Left lung (tissue), 10 donors: ENCODE data around the gene RESF1. TPM values are rescaled to one million over a fixed set of nuclear protein-coding genes. Genes with fewer than 3 reads are reported as not detected.

Experiments used
- ATAC-seq: fragments of 200-7000 bp; cut with Tn5 transposase; one replicate; pipeline ENCODE4 v1.9.1; 2020; ENCODE audit warnings: moderate library complexity
- DNase-seq, 4 donors: peaks; one replicate each; pipeline ENCODE4 v3.0.0-alpha.2; 2013 to 2020
- H3K27ac ChIP-seq, 2 donors: fragments of 200-600 bp; sonication (generic) in 1 of 2; one replicate each; pipeline versions ENCODE4 v1.5.0 to v1.8.0; 2020 to 2021
- H3K27me3 ChIP-seq, 2 donors: fragments of 200-600 bp; sonication (generic) in 1 of 2; one replicate each; pipeline versions ENCODE4 v1.5.0 to v1.8.0; 2020 to 2021
- H3K36me3 ChIP-seq, 2 donors: fragments of 200-600 bp; sonication (generic) in 1 of 2; one replicate each; pipeline versions ENCODE4 v1.5.0 to v1.8.0; 2020 to 2021
- H3K4me1 ChIP-seq, 2 donors: fragments of 200-600 bp; one replicate each; pipeline ENCODE4 v1.8.0; 2021
- H3K4me3 ChIP-seq, 2 donors: fragments of 200-600 bp; sonication (generic) in 1 of 2; one replicate each; pipeline versions ENCODE4 v1.5.0 to v1.8.0; 2020 to 2021; ENCODE audit warnings: mild to moderate bottlenecking in 1 of 2
- H3K9me3 ChIP-seq, 2 donors: fragments of 200-600 bp; sonication (generic) in 1 of 2; one replicate each; pipeline versions ENCODE4 v1.5.0 to v1.8.0; 2020 to 2021
- intact Hi-C, 2 donors: fragments of 100-400 bp; cut with DNase I; formaldehyde crosslinking; loops; one replicate each; pipeline versions ENCODE4 v1.11.2 to v1.14.2; 2022
- polyA plus RNA-seq, 6 donors: library from polyadenylated mRNA; unstranded; fragments of 120-200 nt; gene quantifications; one replicate each; pipeline ENCODE4 v1.2.1, GENCODE V29; 2013; ENCODE audit not compliant: insufficient read length in 6 of 6
- total RNA-seq, 2 donors: library from RNA; stranded (reverse); fragmentation: NEBNext Ultra II Directional; extraction: Animal tissue kit (Norgen Biotek cat#: 25700); gene quantifications; one replicate each; pipeline ENCODE4 v1.2.1, GENCODE V29; 2021
- TF ChIP-seq, protein P1 (sequence below), 2 donors: fragments of 200-600 bp; sonication (generic) in 1 of 2; IDR thresholded peaks; one replicate each; pipeline versions ENCODE4 v1.5.0 to v1.8.0; 2021; ENCODE audit warnings: antibody characterized with exemption in 2 of 2
- donor health status: DM: no; HTN: yes; CAD: no.
- donor health status: DM: no; HTN: no; CAD: no.

Gene RESF1
- total and polyA plus RNA-seq, 8 donors, result 32.6 to 137 (median 42.9) TPM

DNA sequence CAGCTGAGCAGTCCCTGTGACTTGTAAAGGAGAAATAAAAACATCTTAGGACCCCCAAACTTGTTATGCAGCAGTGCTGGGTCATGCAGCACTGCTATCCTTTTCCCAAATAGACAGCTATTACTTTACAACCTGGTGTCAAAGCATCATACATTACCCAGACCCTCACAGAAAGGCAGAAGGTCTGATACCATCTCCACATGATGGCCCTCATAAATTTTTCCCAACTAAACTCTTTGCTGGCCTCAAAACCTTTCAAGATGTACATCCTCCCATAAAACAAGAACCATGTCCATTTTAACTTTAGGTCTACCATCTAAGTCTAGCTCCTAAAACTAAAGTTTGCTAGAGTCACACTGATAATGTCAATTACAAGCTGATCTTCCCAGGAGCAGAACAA, 8.7 kb upstream of the RESF1 start:
- H3K27me3 ChIP-seq, result no peaks in the 10 kb centered on the region
- DNase-seq (no peak), ATAC-seq (no peak)
- H3K9me3 ChIP-seq, result peaks cover 0 to 20% of the 10 kb centered on the region in 2 donors
- no peak overlapping the region for H3K27ac ChIP-seq
- no peaks in the 10 kb centered on the region for H3K36me3 ChIP-seq
- intact Hi-C loops, result no loop called here
- H3K4me3 ChIP-seq, result no peak overlapping the region
- peaks cover 0 to 2% of the 10 kb centered on the region in 2 donors for H3K4me1 ChIP-seq
- TF ChIP-seq, protein P1, sequence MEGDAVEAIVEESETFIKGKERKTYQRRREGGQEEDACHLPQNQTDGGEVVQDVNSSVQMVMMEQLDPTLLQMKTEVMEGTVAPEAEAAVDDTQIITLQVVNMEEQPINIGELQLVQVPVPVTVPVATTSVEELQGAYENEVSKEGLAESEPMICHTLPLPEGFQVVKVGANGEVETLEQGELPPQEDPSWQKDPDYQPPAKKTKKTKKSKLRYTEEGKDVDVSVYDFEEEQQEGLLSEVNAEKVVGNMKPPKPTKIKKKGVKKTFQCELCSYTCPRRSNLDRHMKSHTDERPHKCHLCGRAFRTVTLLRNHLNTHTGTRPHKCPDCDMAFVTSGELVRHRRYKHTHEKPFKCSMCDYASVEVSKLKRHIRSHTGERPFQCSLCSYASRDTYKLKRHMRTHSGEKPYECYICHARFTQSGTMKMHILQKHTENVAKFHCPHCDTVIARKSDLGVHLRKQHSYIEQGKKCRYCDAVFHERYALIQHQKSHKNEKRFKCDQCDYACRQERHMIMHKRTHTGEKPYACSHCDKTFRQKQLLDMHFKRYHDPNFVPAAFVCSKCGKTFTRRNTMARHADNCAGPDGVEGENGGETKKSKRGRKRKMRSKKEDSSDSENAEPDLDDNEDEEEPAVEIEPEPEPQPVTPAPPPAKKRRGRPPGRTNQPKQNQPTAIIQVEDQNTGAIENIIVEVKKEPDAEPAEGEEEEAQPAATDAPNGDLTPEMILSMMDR (IDR thresholded peaks at IDR 0.05), result no peak

DNA sequence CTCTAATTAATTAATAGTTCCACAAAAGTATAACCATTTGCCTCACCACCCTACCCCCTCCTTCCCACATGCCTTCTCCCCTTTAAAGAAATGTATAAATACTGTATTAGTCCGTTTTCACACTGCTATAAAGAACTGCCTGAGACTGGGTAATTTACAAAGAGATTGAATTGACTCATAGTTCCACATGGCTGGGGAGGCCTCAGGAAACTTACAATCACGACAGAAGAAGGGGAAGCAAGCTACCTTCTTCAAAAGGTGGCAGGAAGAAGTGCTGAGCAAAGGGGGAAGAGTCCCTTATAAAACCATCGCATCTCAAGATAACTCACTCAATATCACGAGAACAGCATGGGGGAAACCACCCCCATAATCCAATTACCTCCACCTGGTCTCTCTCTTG, 8.2 kb upstream of the RESF1 start:
- no peak for DNase-seq
- peaks cover 0 to 5% of the 10 kb centered on the region in 2 donors for H3K4me1 ChIP-seq
- ATAC-seq, result no peak
- H3K36me3 ChIP-seq, result no peaks in the 10 kb centered on the region
- intact Hi-C loops, result no loop called here
- H3K4me3 ChIP-seq, result no peak overlapping the region
- TF ChIP-seq, protein P1 (IDR thresholded peaks at IDR 0.05), result no peak
- H3K27ac ChIP-seq, result no peak overlapping the region
- H3K27me3 ChIP-seq, result no peaks in the 10 kb centered on the region
- H3K9me3 ChIP-seq, result peaks cover 0 to 18% of the 10 kb centered on the region in 2 donors

DNA sequence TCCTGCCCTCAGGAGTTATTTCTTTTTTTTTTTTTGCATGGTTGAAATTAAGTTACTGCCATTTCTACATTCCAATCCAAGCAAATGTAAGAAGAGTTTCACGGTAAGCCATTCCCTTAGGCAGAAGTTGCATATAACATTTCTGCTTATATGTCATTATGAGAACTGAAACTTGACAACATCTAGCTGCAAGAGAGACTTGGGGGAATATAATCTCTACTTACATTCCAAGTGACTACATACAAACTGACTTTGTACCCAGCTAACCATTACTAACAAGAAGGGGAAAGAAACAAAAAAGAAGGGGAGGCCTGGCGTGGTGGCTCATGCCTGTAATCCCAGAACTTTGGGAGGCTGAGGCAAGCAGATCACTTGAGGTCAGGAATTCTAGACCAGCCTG, 7.3 kb upstream of the RESF1 start:
- no peak for DNase-seq
- H3K27ac ChIP-seq, result no peak overlapping the region
- H3K4me3 ChIP-seq, result no peak overlapping the region
- no peak for ATAC-seq
- H3K36me3 ChIP-seq, result no peaks in the 10 kb centered on the region
- TF ChIP-seq, protein P1 (IDR thresholded peaks at IDR 0.05), result no peak
- intact Hi-C loops, result no loop called here
- peaks cover 0 to 18% of the 10 kb centered on the region in 2 donors for H3K9me3 ChIP-seq
- no peaks in the 10 kb centered on the region for H3K27me3 ChIP-seq
- H3K4me1 ChIP-seq, result peaks cover 0 to 6% of the 10 kb centered on the region in 2 donors

DNA sequence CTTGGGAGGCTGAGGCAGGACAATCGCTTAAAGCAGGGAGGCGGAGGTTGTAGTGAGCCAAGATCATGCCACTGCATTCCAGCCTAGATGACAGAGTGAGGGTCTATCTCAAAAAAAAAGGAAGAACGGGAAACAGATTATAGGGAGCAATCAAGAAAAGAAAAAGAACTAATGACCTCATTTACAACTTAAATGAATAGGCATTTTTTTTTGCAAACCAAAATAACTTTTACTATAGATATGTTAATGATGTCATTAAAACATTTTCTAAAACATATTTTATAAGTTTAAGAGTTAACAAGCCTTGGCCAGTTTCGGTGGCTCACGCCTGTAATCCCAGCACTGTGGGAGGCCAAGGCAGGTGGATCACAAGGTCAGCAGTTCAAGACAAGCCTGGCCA, 6.8 kb upstream of the RESF1 start:
- no peak for DNase-seq
- H3K4me3 ChIP-seq, result no peak overlapping the region
- H3K4me1 ChIP-seq, result peaks cover 0 to 10% of the 10 kb centered on the region in 2 donors
- no peaks in the 10 kb centered on the region for H3K27me3 ChIP-seq
- no peaks in the 10 kb centered on the region for H3K36me3 ChIP-seq
- ATAC-seq, result no peak
- H3K9me3 ChIP-seq, result peaks cover 0 to 18% of the 10 kb centered on the region in 2 donors
- intact Hi-C loops, result no loop called here
- TF ChIP-seq, protein P1 (IDR thresholded peaks at IDR 0.05), result no peak
- H3K27ac ChIP-seq, result no peak overlapping the region

DNA sequence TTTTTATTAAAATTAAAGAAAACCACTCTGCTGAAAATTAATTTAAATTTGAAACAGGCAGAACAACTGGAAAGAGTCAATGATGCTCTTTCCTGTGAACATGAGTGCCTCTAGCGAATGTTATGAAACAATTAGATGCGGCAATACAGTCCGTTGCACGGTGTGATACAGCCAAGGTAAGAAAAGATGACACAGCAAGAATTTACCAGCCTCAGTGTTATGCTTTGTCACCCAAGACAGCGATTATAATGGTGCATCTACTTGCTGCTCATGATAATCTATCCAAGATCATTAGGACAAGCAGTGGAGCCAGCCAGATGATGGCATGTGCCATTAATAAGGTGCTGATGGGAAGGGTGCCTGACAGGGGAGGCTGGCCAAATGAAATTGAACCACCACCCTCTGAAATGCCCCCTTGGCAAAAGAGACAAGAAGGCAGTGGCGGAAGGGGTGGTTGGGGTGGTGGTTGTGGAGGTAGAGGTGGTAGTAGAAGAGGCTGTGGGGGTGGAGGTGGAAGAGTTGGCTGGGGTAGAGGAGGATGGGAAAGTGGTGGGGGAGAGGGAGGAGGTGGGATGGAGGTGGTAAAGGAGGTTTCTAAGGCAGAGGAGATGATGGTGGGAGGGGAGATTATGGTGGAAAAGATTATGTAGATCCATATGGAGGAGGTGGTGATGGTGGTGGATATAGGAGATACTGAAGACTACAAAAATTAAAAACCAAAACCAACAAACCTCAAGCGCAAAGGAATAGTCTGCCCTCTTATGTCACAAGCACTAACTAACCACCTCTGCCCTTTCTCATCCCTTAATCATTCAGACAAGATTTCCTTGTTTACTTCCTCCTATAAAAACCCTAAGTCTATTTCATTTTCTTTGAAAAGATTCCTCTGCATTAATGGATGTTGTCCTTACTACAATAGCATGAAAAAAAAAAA, 4.0 kb upstream of the RESF1 start:
- intact Hi-C loops, result no loop called here
- no peaks in the 10 kb centered on the region for H3K36me3 ChIP-seq
- H3K9me3 ChIP-seq, result no peaks in the 10 kb centered on the region
- ATAC-seq (no peak), DNase-seq (no peak)
- TF ChIP-seq, protein P1 (IDR thresholded peaks at IDR 0.05), result no peak
- no peak overlapping the region for H3K4me3 ChIP-seq
- peak overlapping the region in 1 of 2 donors; percentile 45 for H3K27ac ChIP-seq
- no peaks in the 10 kb centered on the region for H3K27me3 ChIP-seq
- peaks cover 3 to 20% of the 10 kb centered on the region in 2 donors for H3K4me1 ChIP-seq
